Hematopoietic multipotent progenitor cell treated with erythropoietin and hydrocortisone succinate and interleukin-3 and kit ligand, for 15 days (in vitro differentiated cells): Measurements from ENCODE around the gene CARMIL3.
"Not testable (repeated sequence)": the region's sequence is repeated elsewhere in the genome, so short reads cannot be mapped to it uniquely, and the experiment has no call there.

Experiments used
- DNase-seq: peaks from one replicate; pipeline ENCODE4 v3.0.0-alpha.2; 2015; ENCODE audit warnings: low spot score

Gene CARMIL3

GRCh38 chr14:24042746-24043145 is 9.1 kb upstream of the CARMIL3 start:
- no peak for DNase-seq

- not testable (repeated sequence) for DNase-seq
These were observed 2.8 kb upstream of the CARMIL3 start for GRCh38 chr14:24049002-24049401.

GRCh38 chr14:24050753-24051152 is 1.1 kb upstream of the CARMIL3 start:
- not testable (repeated sequence) for DNase-seq

DNA sequence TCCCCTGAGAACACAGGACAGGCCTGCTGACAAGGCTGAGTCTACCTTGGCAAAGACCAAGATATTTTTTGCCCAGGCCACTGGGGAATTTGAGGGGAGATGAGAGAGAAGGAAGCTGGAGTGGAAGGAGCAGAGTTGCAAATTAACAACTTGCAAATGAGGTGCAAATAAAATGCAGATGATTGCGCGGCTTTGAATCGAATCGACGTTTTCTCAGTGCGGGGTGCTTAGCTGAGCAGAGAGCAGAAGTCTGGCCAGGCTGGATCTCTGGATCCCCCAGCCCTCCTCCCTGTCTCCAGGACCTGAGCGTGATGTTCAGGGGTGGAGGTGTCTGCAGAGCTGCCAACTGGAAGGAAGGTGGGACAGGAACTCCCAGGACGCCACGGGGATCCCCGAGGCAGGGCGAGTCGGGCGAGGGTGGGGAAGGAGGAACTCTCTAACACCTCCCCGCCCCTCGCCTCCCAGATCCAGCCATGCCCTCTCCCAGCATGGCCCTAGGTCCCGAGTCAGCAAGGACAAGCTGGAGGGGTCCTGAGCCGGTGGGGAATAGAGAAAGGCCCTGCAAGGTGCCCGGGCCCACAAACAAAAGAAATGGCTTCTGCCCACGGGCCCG is 527 bp upstream of the CARMIL3 start:
- DNase-seq = no peak

DNA sequence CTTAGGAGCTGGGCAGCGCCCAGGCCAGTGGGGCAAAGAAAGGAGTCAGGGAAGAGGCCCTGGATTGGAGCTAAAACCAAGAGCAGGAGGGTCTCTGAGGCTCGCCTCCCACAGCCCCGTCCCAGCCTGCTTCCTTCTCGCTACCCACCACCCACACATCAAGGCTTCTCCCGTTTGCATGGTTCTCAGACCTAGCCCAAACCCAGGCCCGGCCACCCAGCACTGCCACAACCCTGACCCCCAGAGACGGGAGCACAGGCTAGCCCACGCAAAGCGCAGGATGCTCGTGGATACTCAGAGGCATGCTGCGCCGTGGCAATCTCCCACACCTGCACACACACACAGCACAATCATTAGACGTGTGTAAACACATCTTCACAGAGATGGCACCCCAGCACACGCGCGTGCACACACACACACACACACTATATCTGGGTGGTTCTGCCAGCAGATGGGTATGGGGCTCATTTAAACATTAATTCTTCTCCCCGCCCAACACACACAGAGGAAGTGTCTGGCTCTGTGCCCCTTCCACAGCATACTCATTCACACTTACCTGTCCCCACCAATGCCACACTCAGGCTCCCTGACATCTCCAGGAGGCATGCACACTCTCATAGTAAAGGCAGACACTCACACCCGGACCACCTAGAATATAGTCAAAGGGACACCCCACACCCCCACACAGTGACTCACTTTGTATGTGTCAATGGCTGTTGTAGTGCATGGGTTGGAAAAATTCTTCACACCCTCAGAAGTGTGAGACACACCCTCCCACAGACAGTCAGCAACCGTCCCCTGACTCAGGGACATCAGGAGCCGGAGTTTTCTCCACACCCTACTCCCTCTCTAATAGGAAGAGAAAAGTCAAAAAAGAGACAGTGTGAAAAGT is 1.1 kb downstream of the CARMIL3 start:
- DNase-seq = no peak

- DNase-seq = no peak
These were observed 1.9 kb downstream of the CARMIL3 start for GRCh38 chr14:24053548-24054323.

DNA sequence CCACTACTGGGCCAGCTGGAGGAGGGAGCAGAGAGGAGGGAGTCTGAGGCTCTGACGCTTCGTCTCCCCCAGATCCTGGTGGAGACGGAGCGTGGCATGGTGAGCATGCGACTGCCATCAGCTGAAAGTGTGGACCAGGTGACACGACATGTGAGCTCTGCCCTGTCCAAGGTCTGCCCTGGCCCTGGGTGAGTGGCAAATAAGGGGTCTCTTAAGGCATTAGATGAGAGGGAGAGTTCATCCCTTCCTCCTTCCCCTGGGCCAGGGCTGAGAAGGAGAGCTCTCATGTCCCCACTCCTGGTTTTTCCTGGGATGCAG is 2.5 kb downstream of the CARMIL3 start:
- no peak for DNase-seq

- DNase-seq = no peak
These were observed 2.8 kb downstream of the CARMIL3 start for GRCh38 chr14:24054646-24055045.

- no peak for DNase-seq
These were observed 4.4 kb downstream of the CARMIL3 start for GRCh38 chr14:24055971-24056799.

GRCh38 chr14:24056800-24057184 is 5.0 kb downstream of the CARMIL3 start:
- no peak for DNase-seq

DNA sequence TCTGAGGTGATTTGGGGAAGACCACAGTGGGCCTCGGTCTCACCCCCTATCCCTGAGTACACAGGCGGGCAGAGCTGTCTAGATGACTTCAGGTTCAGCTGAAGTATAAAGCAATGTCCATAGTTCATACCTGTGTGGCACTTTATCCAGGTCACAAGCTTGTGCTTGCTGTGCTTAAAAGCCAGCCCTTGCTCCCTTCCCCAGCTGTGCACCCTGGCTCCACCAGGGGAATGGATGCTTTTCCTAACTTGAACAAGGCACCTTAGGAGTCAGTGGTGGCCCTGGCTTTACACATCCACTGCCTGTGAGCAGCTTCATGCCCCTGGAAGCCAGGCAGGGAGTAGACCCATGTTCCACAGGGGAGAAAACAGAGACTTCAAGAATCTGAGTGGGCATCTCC is 5.5 kb downstream of the CARMIL3 start:
- DNase-seq = no peak

DNA sequence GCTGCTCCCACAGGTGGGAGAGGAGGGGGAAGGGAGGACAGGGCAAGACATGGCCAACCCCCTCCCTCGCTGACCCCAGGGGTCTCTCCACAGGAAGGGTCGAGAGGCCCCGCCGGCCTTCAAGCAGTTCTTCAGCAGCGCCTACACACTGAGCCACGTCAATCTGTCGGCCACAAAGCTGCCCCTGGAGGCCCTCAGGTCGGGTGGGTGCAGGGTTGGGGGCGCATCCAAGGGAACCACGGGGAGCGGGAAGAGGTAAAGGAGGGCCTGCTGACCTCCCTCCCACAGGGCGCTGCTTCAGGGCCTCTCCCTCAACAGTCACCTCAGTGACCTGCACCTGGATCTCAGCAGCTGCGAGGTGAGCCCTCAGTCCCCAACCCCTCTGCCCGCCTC is 6.1 kb downstream of the CARMIL3 start:
- no peak for DNase-seq

- DNase-seq = peak; percentile 72
These were observed 6.6 kb downstream of the CARMIL3 start for GRCh38 chr14:24058260-24058950.

GRCh38 chr14:24058951-24059475 is 7.2 kb downstream of the CARMIL3 start:
- DNase-seq = no peak

DNA sequence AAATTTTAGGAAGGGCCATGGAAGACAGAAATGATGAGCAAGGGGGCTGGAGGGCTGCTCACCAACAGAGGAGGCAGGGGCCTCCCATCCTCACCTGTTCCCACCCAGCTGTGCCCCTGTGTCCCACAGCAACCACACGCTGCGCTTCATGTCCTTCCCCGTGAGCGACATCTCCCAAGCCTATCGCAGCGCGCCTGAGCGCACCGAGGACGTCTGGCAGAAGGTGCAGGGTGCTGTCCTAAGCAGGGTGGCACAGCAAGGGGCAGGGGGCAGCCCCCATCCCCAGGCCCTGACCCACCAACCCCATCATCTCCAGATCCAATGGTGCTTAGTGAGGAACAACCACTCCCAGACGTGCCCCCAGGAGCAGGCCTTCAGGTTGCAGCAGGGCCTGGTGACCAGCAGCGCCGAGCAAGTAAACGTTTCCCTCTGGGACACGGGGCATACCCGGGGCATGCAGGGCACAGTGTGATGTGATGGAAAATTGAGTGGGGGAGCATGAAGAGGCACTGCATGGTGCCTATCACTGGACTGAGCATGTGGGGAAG is 8.1 kb downstream of the CARMIL3 start:
- no peak for DNase-seq

- no peak for DNase-seq
These were observed 8.6 kb downstream of the CARMIL3 start for GRCh38 chr14:24060443-24060842.

DNA sequence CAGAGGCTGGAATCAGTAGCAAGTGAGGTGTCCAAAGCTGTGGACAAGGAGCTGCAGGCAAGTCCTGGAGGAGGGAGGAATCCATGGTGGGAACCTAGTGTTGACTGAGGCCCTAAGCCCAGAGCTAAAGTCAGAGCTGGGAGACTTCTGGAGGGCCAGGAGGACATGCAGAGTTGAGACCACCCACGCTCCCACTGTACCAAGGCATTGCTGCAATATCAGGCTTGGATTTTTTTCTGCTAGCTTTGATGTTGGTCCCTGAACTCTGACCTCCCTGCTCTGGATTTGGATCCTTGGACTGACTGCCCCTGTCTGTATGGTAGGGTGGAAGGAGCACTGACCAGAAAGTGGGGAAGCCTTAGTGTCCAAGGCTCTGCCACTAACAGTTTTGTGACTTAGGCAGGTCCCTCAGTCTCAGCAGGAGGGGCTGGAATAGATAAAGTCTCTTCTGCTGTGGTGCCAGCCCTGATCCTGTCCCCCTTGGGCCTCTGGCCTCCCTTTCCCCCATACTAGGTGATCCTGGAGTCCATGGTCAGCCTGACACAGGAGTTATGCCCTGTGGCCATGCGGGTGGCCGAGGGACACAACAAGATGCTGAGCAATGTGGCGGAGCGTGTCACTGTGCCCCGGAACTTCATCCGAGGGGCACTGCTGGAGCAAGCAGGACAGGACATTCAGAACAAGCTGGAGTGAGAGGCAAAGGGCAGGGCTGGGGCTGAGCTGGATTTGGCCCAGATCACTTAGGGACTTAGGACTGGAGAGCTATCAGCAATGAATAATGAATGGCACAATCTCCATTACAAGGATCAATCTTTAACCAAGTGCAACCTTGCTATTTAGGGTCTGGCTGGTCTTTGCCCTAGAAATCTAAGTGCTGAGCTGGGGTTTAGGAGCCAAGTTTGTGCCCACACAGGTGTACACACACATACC is 9.4 kb downstream of the CARMIL3 start:
- DNase-seq = no peak

- no peak for DNase-seq
These were observed 10.6 kb downstream of the CARMIL3 start for GRCh38 chr14:24062216-24062980.

GRCh38 chr14:24063263-24063836 is 11.5 kb downstream of the CARMIL3 start:
- no peak for DNase-seq
